ENCODE results near the gene HMG20A.

GRCh38 chr15:77473328-77473727, 52.6 kb downstream of the HMG20A start:
- TF ChIP-seq ZNF274 (IDR thresholded peaks at IDR 0.05; ENCODE audit: low read depth, low read length) (no peak), YY1 (IDR thresholded peaks at IDR 0.05; ENCODE audit: insufficient read depth, insufficient read length) (no peak), SUZ12 (IDR thresholded peaks at IDR 0.05; ENCODE audit: extremely low read depth, insufficient read depth, insufficient read length) (no peak)
